Renal cortical epithelial cell (primary cell): Measurements from ENCODE around the gene CDC42SE2. TPM values are rescaled to one million over a fixed set of nuclear protein-coding genes. Genes with fewer than 3 reads are reported as not detected.
"Not testable (repeated sequence)": the region's sequence is repeated elsewhere in the genome, so short reads cannot be mapped to it uniquely, and the experiment has no call there.

Source experiments
- DNase-seq: peaks from one replicate; pipeline ENCODE4 v3.0.0-alpha.2; 2011; ENCODE audit warnings: low read depth
- total RNA-seq: library from RNA; depleted of rRNA; stranded (reverse); fragments of >200 nt; gene quantifications from 2 replicates; pipeline ENCODE4 v1.2.3, GENCODE V29; 2014

CDC42SE2 gene
- total RNA-seq, 1 donor from 2014 or later, result 79.4 TPM

DNA sequence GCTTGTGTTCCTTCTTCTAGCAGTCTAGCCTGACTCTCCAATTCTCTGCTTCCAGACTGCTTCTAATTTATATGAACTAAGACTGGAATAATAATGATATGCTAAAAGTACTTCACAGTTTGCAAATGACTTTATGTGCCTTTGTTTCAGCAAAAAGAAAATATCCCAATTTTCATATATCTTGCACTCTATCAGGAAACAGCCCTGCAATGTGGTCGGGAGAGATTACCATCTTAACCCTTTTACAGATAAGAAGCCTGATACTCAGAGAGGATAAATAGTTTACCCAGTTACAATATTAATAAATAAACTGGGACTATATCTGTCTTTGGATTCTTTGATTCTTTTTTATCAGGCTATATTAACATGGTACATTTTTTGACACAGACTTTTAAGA lies 126.0 kb downstream of the CDC42SE2 start:
- DNase-seq, result no peak

GRCh38 chr5:131392466-131393095 lies 128.7 kb downstream of the CDC42SE2 start:
- no peak for DNase-seq

- DNase-seq, result peak; percentile 87
Observed at GRCh38 chr5:131393498-131393968, 129.7 kb downstream of the CDC42SE2 start.

- DNase-seq, result peak; percentile 97
Observed at GRCh38 chr5:131394128-131394527, 130.3 kb downstream of the CDC42SE2 start.

DNA sequence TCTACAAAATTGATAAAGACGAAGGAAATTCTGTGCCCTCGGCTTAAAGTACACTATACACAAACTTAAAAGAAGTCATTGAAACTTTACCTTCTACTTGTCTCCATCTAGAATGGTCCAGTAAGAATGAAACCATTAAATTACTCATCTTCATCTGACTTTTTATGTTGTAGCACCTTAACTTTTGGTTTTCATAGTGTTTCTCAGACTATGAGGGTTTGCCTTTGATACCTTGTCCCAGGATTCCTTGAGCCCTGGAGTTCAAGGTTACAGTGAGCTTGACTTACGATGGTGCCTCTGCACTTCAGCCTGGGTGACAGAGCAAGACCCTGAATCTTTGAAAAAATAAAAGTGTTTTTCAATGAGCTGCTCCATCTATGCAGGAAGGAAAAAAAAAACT lies 132.2 kb downstream of the CDC42SE2 start:
- no peak for DNase-seq

- DNase-seq, result peak; percentile 50
Observed at GRCh38 chr5:131396630-131397273, 132.9 kb downstream of the CDC42SE2 start.

DNA sequence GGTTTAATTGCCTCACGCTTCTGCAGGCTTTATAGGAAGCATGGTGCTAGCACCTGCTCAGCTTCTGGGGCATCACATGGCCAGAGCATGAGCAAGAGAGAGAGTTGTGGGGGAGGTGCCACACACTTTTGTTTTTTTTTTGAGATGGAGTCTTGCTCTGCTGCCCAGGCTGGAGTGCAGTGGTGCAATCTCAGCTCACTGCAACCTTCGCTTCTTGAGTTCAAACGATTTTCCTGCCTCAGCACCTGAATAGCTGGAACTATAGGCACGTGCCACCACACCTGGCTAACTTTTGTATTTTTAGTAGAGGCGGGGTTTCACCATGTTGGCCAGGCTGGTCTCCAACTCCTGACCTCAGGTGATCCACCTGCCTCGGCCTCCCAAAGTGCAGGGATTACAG lies 135.2 kb downstream of the CDC42SE2 start:
- not testable (repeated sequence) for DNase-seq

DNA sequence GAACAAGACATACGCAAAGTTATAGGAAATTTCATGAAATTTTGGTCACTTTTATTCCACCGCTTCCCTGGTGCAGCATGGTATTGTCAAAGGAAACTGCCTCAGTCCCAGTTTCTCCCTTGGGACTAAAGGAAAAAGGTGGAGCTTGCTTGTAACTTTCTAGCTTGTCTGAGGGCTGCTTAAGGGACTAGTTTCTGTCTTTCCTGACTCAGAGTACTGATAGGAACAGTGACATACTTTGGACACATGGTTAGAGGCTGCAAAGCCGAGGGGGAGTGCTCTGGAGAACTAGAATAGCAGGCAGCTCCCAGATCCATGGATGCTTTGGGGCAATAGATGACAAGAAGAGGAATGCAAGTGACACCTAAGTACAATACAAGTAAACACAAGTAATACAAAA lies 136.7 kb downstream of the CDC42SE2 start:
- DNase-seq, result no peak

- DNase-seq, result no peak
Observed at GRCh38 chr5:131405674-131406073, 141.8 kb downstream of the CDC42SE2 start.

DNA sequence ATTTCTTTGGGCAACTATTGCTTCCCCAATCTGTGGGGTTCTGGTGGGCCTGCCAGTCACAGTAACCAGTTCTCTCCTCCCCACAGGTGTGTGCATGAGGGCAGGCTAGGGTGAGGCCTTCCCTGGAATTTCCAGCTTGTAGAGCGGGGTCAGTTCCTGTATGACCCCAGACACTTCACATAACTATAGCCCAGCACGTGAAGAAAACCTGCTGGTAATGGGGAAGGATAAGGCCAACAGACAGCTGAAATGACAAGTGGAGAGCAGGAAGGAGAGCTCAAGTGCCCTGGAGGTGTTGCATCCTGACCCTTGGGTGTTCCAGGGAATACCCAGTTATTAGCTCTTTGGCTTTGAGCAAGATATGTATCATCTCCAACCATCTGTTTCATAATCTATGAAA lies 142.2 kb downstream of the CDC42SE2 start:
- no peak for DNase-seq

- DNase-seq, result peak; percentile 14
Observed at GRCh38 chr5:131406975-131407638, 143.3 kb downstream of the CDC42SE2 start.

GRCh38 chr5:131413605-131414559 lies 150.0 kb downstream of the CDC42SE2 start:
- peak; percentile 54 for DNase-seq

DNA sequence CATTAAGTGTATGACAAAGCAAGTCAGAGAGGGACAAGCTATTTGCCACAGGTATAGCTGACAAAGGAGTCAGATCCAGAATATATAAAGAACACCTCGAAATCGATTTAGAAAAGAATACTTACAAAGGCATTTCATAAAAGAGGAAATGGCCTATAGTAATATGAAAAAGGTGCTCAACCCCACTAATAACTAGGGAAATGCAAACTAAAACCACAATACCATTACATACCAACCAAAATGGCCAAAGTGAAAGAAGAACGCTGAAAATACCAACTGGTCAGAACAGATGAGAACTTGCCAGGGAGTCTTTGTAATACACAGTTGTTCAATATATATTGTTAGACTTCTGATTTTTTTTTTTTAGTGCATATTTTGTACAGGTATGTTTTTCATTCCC lies 152.9 kb downstream of the CDC42SE2 start:
- DNase-seq, result no peak

DNA sequence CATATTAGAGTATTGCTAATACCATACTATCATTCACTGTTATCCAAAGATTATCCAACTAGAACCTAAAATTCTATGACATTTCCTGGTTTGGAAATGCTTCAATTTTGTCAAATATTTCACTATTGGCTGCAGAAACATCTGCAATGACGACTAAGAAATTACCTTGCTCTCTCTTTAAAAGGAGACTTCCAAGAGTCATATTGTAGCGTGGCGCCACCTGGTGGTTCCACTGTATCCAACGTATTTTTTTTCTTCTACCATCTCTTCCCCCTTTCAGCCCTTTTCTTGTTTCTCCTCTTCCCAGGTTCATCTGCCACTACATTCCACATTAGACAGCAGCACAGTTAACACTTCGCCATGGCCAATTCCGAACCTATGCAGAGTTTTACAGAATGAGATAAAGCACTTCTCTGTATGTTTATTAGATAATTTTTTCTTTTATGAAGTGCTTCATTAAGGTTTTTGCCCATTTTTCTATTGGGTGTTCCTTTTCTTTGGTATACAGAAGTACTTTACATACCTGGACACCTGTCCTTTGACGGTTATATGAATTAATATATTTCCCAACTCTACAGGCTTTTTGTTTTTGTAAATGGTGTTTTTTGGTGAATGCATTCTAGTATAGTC lies 153.5 kb downstream of the CDC42SE2 start:
- peak; percentile 67 for DNase-seq

GRCh38 chr5:131418846-131419245 lies 155.0 kb downstream of the CDC42SE2 start:
- DNase-seq, result no peak

DNA sequence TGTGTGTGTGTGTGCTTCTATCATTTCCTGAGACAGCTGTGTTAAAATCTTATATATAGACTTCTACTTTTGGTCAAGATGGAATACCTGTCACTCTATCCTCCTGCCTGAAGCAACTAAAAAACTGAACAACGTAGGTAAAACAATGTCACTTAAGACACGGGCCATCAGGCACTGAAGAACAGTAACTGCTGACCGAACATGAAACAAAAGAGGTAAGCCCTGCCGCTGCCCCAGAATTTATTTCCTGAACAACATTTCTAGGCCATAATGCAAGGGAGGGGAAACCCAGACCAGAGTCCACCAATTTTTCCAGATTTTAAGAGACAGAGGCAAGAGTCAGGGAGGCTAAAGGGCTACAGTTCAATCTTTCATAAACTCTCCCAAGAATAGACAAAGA lies 156.0 kb downstream of the CDC42SE2 start:
- DNase-seq, result no peak

- DNase-seq, result peak; percentile 16
Observed at GRCh38 chr5:131423056-131423455, 159.2 kb downstream of the CDC42SE2 start.

DNA sequence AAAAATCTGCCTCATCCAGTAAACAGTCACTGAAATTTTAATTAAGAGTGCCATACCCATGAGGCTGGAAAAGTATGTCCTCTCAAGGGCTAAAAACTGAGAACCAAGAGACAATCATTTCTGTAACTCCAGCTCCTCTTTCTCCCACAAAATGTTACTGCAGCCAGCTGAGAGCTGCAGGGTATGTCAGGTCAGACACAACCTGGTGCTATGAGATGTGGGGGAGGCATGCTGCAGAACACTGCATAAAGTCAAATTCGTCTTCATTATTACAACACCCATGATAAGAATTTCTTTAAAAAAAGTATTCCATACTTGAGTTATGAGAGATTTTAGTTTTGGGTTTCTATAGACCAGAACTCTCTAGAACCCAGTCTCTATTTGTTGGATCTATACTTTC lies 162.2 kb downstream of the CDC42SE2 start:
- no peak for DNase-seq

GRCh38 chr5:131430794-131431193 lies 166.9 kb downstream of the CDC42SE2 start:
- DNase-seq, result no peak

DNA sequence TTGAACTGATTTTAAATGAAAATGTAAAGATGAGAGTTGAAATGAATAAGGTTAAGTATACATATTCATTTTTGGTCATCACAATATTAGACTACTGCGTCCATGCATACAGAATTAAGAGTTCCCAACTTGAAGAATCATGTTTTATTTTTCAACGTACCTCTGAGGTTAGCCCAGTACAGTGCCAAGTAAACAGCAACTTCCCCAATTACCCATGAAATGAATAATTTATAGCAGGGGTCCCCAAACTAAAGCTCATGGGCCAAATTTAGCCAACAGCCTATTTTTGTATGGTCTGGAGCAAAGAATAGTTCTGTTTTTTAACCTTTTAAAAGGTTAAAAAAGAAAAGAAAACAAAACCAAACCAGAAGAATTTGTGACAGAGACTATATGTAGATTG lies 167.9 kb downstream of the CDC42SE2 start:
- DNase-seq, result no peak

DNA sequence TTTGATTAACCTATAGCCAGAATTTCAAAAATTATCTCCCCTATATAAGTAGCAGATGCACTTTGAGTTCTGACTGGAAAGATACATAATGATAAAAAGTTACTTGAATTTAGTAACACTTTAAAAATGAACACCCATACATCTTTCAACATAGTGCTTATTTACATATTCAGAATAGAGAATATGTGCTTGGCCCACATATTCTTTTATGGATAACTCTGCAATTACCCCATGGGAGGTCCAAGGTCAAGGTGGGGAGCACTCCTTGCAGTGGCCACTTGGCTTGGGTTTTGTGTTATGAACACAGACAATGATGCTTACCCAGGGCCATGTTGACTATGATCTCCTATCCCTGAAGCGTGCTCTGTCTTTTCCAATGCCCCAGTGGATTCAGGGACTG lies 169.3 kb downstream of the CDC42SE2 start:
- DNase-seq, result no peak
